AG20443 (cell line): ENCODE measurements around the gene RNF150.
"Not testable (repeated sequence)": the region's sequence is repeated elsewhere in the genome, so short reads cannot be mapped to it uniquely, and the experiment has no call there.

ENCODE experiments used
- DNase-seq: peaks from one replicate; pipeline ENCODE4 v3.0.0; 2012; ENCODE audit warnings: low spot score, mixed read lengths

Gene RNF150

GRCh38 chr4:140862177-140862442, 271.2 kb downstream of the RNF150 start:
- DNase-seq: no peak

GRCh38 chr4:140861359-140862176, 271.7 kb downstream of the RNF150 start:
- DNase-seq: peak; percentile 65

GRCh38 chr4:140858897-140859296, 274.4 kb downstream of the RNF150 start:
- no peak for DNase-seq

- no peak for DNase-seq
Measured at GRCh38 chr4:140857111-140857510, 276.2 kb downstream of the RNF150 start.

GRCh38 chr4:140856621-140857062, 276.6 kb downstream of the RNF150 start:
- DNase-seq: peak; percentile 61

- peak; percentile 41 for DNase-seq
Measured at GRCh38 chr4:140854168-140854567, 279.1 kb downstream of the RNF150 start.

- DNase-seq: no peak
Measured at GRCh38 chr4:140851804-140852203, 281.5 kb downstream of the RNF150 start.

GRCh38 chr4:140851032-140851636, 282.1 kb downstream of the RNF150 start:
- DNase-seq: peak; percentile 80

GRCh38 chr4:140849526-140849925, 283.7 kb downstream of the RNF150 start:
- DNase-seq: no peak

- DNase-seq: no peak
Measured at GRCh38 chr4:140846736-140847135, 286.5 kb downstream of the RNF150 start.

GRCh38 chr4:140844061-140844460, 289.2 kb downstream of the RNF150 start:
- DNase-seq: no peak

- DNase-seq: no peak
Measured at GRCh38 chr4:140841186-140841585, 292.1 kb downstream of the RNF150 start.

GRCh38 chr4:140839888-140840790, 293.1 kb downstream of the RNF150 start:
- DNase-seq: no peak

- no peak for DNase-seq
Measured at GRCh38 chr4:140839406-140839805, 293.9 kb downstream of the RNF150 start.

GRCh38 chr4:140837736-140838135, 295.5 kb downstream of the RNF150 start:
- DNase-seq: no peak

- no peak for DNase-seq
Measured at GRCh38 chr4:140834839-140835495, 298.3 kb downstream of the RNF150 start.

- no peak for DNase-seq
Measured at GRCh38 chr4:140833280-140833679, 300.0 kb downstream of the RNF150 start.

GRCh38 chr4:140829825-140830224, 303.4 kb downstream of the RNF150 start:
- no peak for DNase-seq

- no peak for DNase-seq
Measured at GRCh38 chr4:140826701-140827027, 306.6 kb downstream of the RNF150 start.

GRCh38 chr4:140820520-140820919, 312.7 kb downstream of the RNF150 start:
- not testable (repeated sequence) for DNase-seq

- DNase-seq: no peak
Measured at GRCh38 chr4:140819610-140820009, 313.7 kb downstream of the RNF150 start.

- DNase-seq: no peak
Measured at GRCh38 chr4:140818433-140818832, 314.8 kb downstream of the RNF150 start.
